OCI-LY3 (cell line): ENCODE results near the gene ARHGAP12.

Source experiments
- H2AFZ ChIP-seq: fragments of 200-600, 300-600 bp; shearing (Covaris generic); 2 replicates; pipeline ENCODE4 v1.6.0; 2014; ENCODE audit warnings: antibody characterized with exemption, low read depth, low read length
- H3K27ac ChIP-seq: fragments of 200-600, 300-600 bp; sonication (generic); 2 replicates; pipeline ENCODE4 v1.5.1; 2014; ENCODE audit warnings: mild to moderate bottlenecking, low read length, moderate library complexity, mixed read lengths
- H3K27me3 ChIP-seq: fragments of 200-600, 300-600 bp; sonication (generic); 2 replicates; pipeline ENCODE4 v1.6.1; 2014; ENCODE audit warnings: low read depth, low read length, mixed read lengths
- H3K36me3 ChIP-seq: fragments of 200-600, 300-600 bp; sonication (generic); replicated peaks from 2 replicates; pipeline ENCODE3; 2014; ENCODE audit warnings: low read depth, low read length, mixed read lengths
- H3K4me1 ChIP-seq: fragments of 300-600, 200-600 bp; sonication (generic); 2 replicates; pipeline ENCODE4 v1.6.1; 2014; ENCODE audit warnings: low read length, mixed read lengths
- H3K4me2 ChIP-seq: fragments of 200-600, 300-600 bp; sonication (generic); 2 replicates; pipeline ENCODE4 v1.6.1; 2014; ENCODE audit warnings: low read length, mixed read lengths
- H3K4me3 ChIP-seq: fragments of 300-600, 200-600 bp; sonication (generic); 2 replicates; pipeline ENCODE4 v1.5.1; 2014; ENCODE audit warnings: antibody characterized with exemption, mild to moderate bottlenecking, low read length, moderate library complexity
- H3K79me2 ChIP-seq: fragments of 300-600, 200-600 bp; shearing (Covaris generic); 2 replicates; pipeline ENCODE4 v1.6.1; 2014; ENCODE audit warnings: mild to moderate bottlenecking, low read length, mixed read lengths
- H3K9ac ChIP-seq: fragments of 300-600, 200-600 bp; shearing (Covaris generic); 2 replicates; pipeline ENCODE4 v1.6.0; 2014; ENCODE audit warnings: mild to moderate bottlenecking, low read length, moderate library complexity
- H3K9me3 ChIP-seq: fragments of 200-600, 300-600 bp; shearing (Covaris generic); 2 replicates; pipeline ENCODE4 v1.6.1; 2014; ENCODE audit warnings: low read length, mixed read lengths; ENCODE audit not compliant: insufficient read depth
- H4K20me1 ChIP-seq: fragments of 200-600, 300-600 bp; sonication (generic); 2 replicates; pipeline ENCODE4 v1.6.1; 2016; ENCODE audit warnings: low read length, mixed read lengths; ENCODE audit not compliant: insufficient read depth
- EZH2phosphoT487 ChIP-seq: fragments of 200-600 bp; shearing (Covaris generic); IDR thresholded peaks from 2 replicates; pipeline ENCODE4 v1.6.1; 2018; ENCODE audit warnings: antibody characterized with exemption, mixed run types, low read depth
- TF ChIP-seq, protein P1 (sequence below): fragments of 200-600, 300-600 bp; sonication (generic); IDR thresholded peaks from 2 replicates; pipeline ENCODE4 v1.5.1; 2014; ENCODE audit warnings: antibody characterized with exemption, low read length, low read depth

The ARHGAP12 gene

DNA sequence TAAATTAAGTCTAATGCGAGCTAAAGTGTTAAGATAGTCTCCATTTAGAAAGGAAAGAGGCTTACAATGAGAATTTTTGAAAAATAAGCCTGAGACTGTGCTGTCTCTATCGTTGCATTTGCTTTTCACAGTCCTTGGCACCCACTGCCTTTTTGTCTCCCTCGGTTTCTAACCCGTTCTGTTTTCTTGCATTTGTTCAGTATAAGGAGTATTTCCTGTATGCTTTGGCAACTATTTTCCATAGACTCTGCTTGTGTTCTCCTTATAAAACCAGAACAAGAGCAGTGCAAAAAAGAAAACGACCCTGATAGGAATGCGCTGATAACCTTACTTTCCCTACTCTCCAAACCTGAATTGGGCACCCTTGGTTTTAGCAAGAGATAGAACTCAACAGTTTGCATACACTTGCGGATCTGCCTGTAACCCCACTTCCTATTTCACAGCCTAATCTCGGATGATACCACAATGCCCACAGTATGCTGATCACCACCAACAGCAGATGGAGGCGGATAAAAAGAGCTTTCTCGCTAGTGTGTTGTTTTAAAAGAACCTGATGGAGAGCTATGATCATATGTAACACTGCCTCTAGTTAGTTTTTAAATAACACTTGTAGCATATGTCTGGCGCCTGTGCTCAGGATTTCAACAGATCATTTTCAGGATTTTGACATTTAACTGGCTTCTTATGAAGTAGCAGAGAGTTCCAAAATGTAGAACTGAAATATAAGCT, 1.6 kb upstream of the ARHGAP12 start:
- no peaks in the 10 kb centered on the region for H3K9me3 ChIP-seq
- no peak for TF ChIP-seq EZH2phosphoT487
- TF ChIP-seq, protein P1, sequence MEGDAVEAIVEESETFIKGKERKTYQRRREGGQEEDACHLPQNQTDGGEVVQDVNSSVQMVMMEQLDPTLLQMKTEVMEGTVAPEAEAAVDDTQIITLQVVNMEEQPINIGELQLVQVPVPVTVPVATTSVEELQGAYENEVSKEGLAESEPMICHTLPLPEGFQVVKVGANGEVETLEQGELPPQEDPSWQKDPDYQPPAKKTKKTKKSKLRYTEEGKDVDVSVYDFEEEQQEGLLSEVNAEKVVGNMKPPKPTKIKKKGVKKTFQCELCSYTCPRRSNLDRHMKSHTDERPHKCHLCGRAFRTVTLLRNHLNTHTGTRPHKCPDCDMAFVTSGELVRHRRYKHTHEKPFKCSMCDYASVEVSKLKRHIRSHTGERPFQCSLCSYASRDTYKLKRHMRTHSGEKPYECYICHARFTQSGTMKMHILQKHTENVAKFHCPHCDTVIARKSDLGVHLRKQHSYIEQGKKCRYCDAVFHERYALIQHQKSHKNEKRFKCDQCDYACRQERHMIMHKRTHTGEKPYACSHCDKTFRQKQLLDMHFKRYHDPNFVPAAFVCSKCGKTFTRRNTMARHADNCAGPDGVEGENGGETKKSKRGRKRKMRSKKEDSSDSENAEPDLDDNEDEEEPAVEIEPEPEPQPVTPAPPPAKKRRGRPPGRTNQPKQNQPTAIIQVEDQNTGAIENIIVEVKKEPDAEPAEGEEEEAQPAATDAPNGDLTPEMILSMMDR: no peak
- H2AFZ ChIP-seq: peak overlapping the region; percentile 56
- H3K4me2 ChIP-seq: peak overlapping the region; percentile 84
- no peaks in the 10 kb centered on the region for H3K27me3 ChIP-seq
- peaks cover 17% of the 10 kb centered on the region for H3K4me1 ChIP-seq
- peaks cover 11% of the 10 kb centered on the region for H3K79me2 ChIP-seq
- peak overlapping the region; percentile 71 for H3K9ac ChIP-seq
- peak overlapping the region; percentile 84 for H3K4me3 ChIP-seq
- H3K27ac ChIP-seq: no peak overlapping the region
- H4K20me1 ChIP-seq: peaks cover 19% of the 10 kb centered on the region; the same call in 1 of the 2 replicates
- no peaks in the 10 kb centered on the region for H3K36me3 ChIP-seq

DNA sequence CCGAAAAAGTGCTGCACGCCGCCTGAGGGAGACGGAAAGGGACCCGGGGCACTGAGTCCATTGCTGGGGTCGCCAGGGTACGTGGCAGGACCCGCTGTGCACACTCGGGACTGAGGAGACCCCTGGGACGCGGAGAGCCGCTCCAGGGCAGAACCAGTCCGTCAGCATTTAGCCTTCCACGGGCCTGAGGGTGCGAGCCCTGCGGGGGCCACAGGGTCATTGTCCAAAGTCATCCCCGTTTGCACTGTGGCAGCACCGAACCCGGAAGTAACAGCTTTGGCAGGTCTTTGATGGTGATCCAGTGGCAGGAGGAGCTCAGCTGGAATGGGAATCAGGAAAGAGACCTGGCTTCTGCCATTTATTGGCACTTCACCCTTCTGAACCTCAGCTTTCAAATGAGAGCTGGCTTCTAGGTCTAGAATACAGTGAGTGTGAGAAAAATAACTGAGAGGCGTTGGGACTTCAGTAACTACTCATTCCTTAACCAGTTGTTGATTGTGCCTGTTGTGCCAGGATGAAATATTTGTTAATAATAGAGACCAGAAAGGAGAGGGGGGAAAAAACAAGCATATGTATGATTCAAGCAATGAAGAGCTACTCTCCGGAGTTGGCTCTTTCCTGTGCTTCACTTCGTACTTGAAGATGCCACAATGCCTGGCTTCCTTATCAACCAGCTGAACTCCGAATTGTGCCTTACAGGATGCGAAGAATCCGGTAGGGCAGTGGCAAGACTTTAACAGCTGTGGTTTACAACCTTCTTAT, 811 bp upstream of the ARHGAP12 start:
- Histone ChIP-seq H3K4me1 (peaks cover 17% of the 10 kb centered on the region), H2AFZ (peak overlapping the region; percentile 54; the same call in 1 of the 2 replicates), H3K36me3 (no peaks in the 10 kb centered on the region), H3K4me3 (peak overlapping the region; percentile 84), H3K27me3 (no peaks in the 10 kb centered on the region), H3K9me3 (no peaks in the 10 kb centered on the region), H3K9ac (peak overlapping the region; percentile 71), H3K4me2 (peak overlapping the region; percentile 84), H3K79me2 (peaks cover 11% of the 10 kb centered on the region), H4K20me1 (peaks cover 23% of the 10 kb centered on the region; the same call in 1 of the 2 replicates), H3K27ac (no peak overlapping the region)
- TF ChIP-seq EZH2phosphoT487: no peak
- TF ChIP-seq, protein P1: no peak

DNA sequence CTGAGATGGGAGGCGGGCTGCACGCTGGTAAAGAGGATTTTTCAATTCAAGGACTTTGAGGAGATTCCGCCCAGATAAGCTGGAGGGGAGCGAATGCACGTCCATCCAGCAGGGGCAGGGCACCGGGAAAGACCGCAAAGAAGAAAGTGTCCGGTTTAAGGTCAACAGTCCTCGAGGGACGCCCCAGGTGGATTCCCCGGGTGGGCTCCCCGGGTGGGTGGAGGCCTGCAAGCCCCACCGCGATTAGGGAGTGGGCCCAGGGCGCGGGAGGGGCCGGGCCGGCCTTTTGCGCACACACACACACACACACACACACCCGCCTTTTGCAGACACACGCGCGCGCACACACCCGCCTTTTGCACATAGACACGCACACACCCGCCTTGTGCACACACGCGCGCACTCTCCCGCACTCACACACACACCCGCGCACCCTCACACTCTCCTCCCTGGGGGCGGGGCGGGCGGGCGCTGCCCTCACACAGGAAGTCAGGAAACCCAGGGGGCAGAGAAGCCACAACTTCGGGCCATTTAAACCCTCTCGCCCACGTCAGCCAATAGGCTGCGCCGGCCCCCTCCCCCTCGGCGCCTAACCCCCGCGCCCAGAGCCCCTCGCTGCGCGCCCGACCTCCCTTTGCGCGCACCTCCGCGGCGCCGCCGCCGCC, 615 bp downstream of the ARHGAP12 start:
- Histone ChIP-seq H3K9ac (peak overlapping the region; percentile 71), H3K9me3 (no peaks in the 10 kb centered on the region), H3K27ac (peak overlapping the region; percentile 35; the same call in 1 of the 2 replicates), H2AFZ (no peak overlapping the region), H4K20me1 (peaks cover 23% of the 10 kb centered on the region; the same call in 1 of the 2 replicates), H3K4me2 (peak overlapping the region; percentile 99), H3K36me3 (peaks cover 6% of the 10 kb centered on the region), H3K4me3 (peak overlapping the region; percentile 84), H3K4me1 (peaks cover 17% of the 10 kb centered on the region), H3K79me2 (peaks cover 14% of the 10 kb centered on the region), H3K27me3 (no peaks in the 10 kb centered on the region)
- TF ChIP-seq, protein P1: no peak
- TF ChIP-seq EZH2phosphoT487: no peak

DNA sequence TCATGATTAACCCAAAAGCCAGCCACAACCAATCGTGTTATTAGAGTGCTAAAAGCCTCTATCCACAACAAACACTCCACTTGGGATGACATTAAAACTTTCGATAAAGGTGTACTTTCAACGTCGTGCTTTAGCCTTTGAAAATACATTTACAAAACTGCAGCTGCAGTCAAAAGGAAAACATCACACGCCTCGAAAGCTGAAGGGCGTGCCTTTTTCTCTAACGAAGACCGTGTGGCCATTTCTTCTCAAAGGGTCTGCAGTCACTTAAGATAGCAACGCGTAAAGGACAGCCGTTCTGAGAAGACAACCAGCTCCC, 1.1 kb downstream of the ARHGAP12 start:
- peak overlapping the region; percentile 84 for H3K4me3 ChIP-seq
- no peak overlapping the region for H3K27ac ChIP-seq
- H3K4me2 ChIP-seq: peak overlapping the region; percentile 99
- H3K9me3 ChIP-seq: no peaks in the 10 kb centered on the region
- TF ChIP-seq EZH2phosphoT487: no peak
- peaks cover 17% of the 10 kb centered on the region for H3K4me1 ChIP-seq
- peak overlapping the region; percentile 39 for H3K9ac ChIP-seq
- H3K36me3 ChIP-seq: peaks cover 6% of the 10 kb centered on the region
- no peak overlapping the region for H2AFZ ChIP-seq
- peaks cover 23% of the 10 kb centered on the region; the same call in 1 of the 2 replicates for H4K20me1 ChIP-seq
- no peaks in the 10 kb centered on the region for H3K27me3 ChIP-seq
- peaks cover 14% of the 10 kb centered on the region for H3K79me2 ChIP-seq
